ENCODE measurements around the gene HOXD13.

The HOXD13 gene

GRCh38 chr2:176104316-176105077 lies 12.0 kb downstream of the HOXD13 start:
- Histone ChIP-seq H3K9me3 (ENCODE audit: control insufficient read depth, insufficient read depth, low read length) (no peaks in the 10 kb centered on the region), H3K4me1 (ENCODE audit: insufficient read depth, low read length) (peaks cover 4% of the 10 kb centered on the region; the same call in 1 of the 2 replicates), H3K9ac (ENCODE audit: low read depth, low read length) (peak overlapping the region; percentile 49; the same call in 1 of the 2 replicates), H3K36me3 (ENCODE audit: insufficient read depth, low read length) (no peaks in the 10 kb centered on the region)

GRCh38 chr2:176105078-176105729 lies 12.7 kb downstream of the HOXD13 start:
- Histone ChIP-seq H3K9me3 (ENCODE audit: control insufficient read depth, insufficient read depth, low read length) (no peaks in the 10 kb centered on the region), H3K4me1 (ENCODE audit: insufficient read depth, low read length) (peaks cover 4% of the 10 kb centered on the region; the same call in 1 of the 2 replicates)

GRCh38 chr2:176105730-176106580 lies 13.4 kb downstream of the HOXD13 start:
- H3K9ac ChIP-seq (ENCODE audit: low read depth, low read length) = peak overlapping the region; percentile 25; the same call in 1 of the 2 replicates
- no peaks in the 10 kb centered on the region for H3K9me3 ChIP-seq (ENCODE audit: control insufficient read depth, insufficient read depth, low read length)
- peaks cover 4% of the 10 kb centered on the region; the same call in 1 of the 2 replicates for H3K4me1 ChIP-seq (ENCODE audit: insufficient read depth, low read length)
- H3K36me3 ChIP-seq (ENCODE audit: insufficient read depth, low read length) = no peaks in the 10 kb centered on the region

More at GRCh38 chr2:176105078-176105729, 12.7 kb downstream of the HOXD13 start:
- peak overlapping the region; percentile 49; the same call in 1 of the 2 replicates for H3K9ac ChIP-seq (ENCODE audit: low read depth, low read length)
- H3K36me3 ChIP-seq (ENCODE audit: insufficient read depth, low read length) = no peaks in the 10 kb centered on the region

GRCh38 chr2:176106581-176107539 lies 14.3 kb downstream of the HOXD13 start, which contains the start of gene HOXD11:
Gene HOXD11 (plus strand): TSS chr2:176107280. CDS start chr2:176107356, 76 bp downstream.
- Histone ChIP-seq H3K9me3 (ENCODE audit: control insufficient read depth, insufficient read depth, low read length) (no peaks in the 10 kb centered on the region), H3K4me1 (ENCODE audit: insufficient read depth, low read length) (peaks cover 4% of the 10 kb centered on the region; the same call in 1 of the 2 replicates), H3K9ac (ENCODE audit: low read depth, low read length) (peak within 1 kb of the TSS; percentile 45; the same call in 1 of the 2 replicates), H3K36me3 (ENCODE audit: insufficient read depth, low read length) (no peaks in the 10 kb centered on the region)

- H3K9ac ChIP-seq (ENCODE audit: low read depth, low read length) = peak overlapping the region; percentile 6; the same call in 1 of the 2 replicates
- H3K36me3 ChIP-seq (ENCODE audit: insufficient read depth, low read length) = no peaks in the 10 kb centered on the region
- H3K4me1 ChIP-seq (ENCODE audit: insufficient read depth, low read length) = peaks cover 4% of the 10 kb centered on the region; the same call in 1 of the 2 replicates
- H3K9me3 ChIP-seq (ENCODE audit: control insufficient read depth, insufficient read depth, low read length) = no peaks in the 10 kb centered on the region
Observed at GRCh38 chr2:176107731-176108181, 15.2 kb downstream of the HOXD13 start.

GRCh38 chr2:176109192-176109901 lies 16.8 kb downstream of the HOXD13 start:
- Histone ChIP-seq H3K9ac (ENCODE audit: low read depth, low read length) (no peak overlapping the region), H3K36me3 (ENCODE audit: insufficient read depth, low read length) (no peaks in the 10 kb centered on the region), H3K4me1 (ENCODE audit: insufficient read depth, low read length) (peaks cover 4% of the 10 kb centered on the region; the same call in 1 of the 2 replicates), H3K9me3 (ENCODE audit: control insufficient read depth, insufficient read depth, low read length) (no peaks in the 10 kb centered on the region)

GRCh38 chr2:176109946-176110345 lies 17.4 kb downstream of the HOXD13 start:
- H3K36me3 ChIP-seq (ENCODE audit: insufficient read depth, low read length) = no peaks in the 10 kb centered on the region
- no peaks in the 10 kb centered on the region for H3K9me3 ChIP-seq (ENCODE audit: control insufficient read depth, insufficient read depth, low read length)
- H3K9ac ChIP-seq (ENCODE audit: low read depth, low read length) = no peak overlapping the region
- H3K4me1 ChIP-seq (ENCODE audit: insufficient read depth, low read length) = peaks cover 4% of the 10 kb centered on the region; the same call in 1 of the 2 replicates

- H3K9me3 ChIP-seq (ENCODE audit: control insufficient read depth, insufficient read depth, low read length) = no peaks in the 10 kb centered on the region
- H3K4me1 ChIP-seq (ENCODE audit: insufficient read depth, low read length) = peaks cover 3% of the 10 kb centered on the region; the same call in 1 of the 2 replicates
- H3K9ac ChIP-seq (ENCODE audit: low read depth, low read length) = no peak overlapping the region
- H3K36me3 ChIP-seq (ENCODE audit: insufficient read depth, low read length) = no peaks in the 10 kb centered on the region
Observed at GRCh38 chr2:176110415-176111308, 18.1 kb downstream of the HOXD13 start.

- Histone ChIP-seq H3K9me3 (ENCODE audit: control insufficient read depth, insufficient read depth, low read length) (no peaks in the 10 kb centered on the region), H3K36me3 (ENCODE audit: insufficient read depth, low read length) (no peaks in the 10 kb centered on the region), H3K9ac (ENCODE audit: low read depth, low read length) (no peak overlapping the region), H3K4me1 (ENCODE audit: insufficient read depth, low read length) (no peaks in the 10 kb centered on the region)
Observed at GRCh38 chr2:176111309-176111663, 18.8 kb downstream of the HOXD13 start.

- Histone ChIP-seq H3K9ac (ENCODE audit: low read depth, low read length) (no peak overlapping the region), H3K4me1 (ENCODE audit: insufficient read depth, low read length) (no peaks in the 10 kb centered on the region), H3K36me3 (ENCODE audit: insufficient read depth, low read length) (no peaks in the 10 kb centered on the region), H3K9me3 (ENCODE audit: control insufficient read depth, insufficient read depth, low read length) (no peaks in the 10 kb centered on the region; the same call in 1 of the 2 replicates)
Observed at GRCh38 chr2:176111846-176112374, 19.4 kb downstream of the HOXD13 start.

GRCh38 chr2:176112375-176113302 lies 20.1 kb downstream of the HOXD13 start:
- Histone ChIP-seq H3K9me3 (ENCODE audit: control insufficient read depth, insufficient read depth, low read length) (no peaks in the 10 kb centered on the region; the same call in 1 of the 2 replicates), H3K9ac (ENCODE audit: low read depth, low read length) (no peak overlapping the region), H3K4me1 (ENCODE audit: insufficient read depth, low read length) (no peaks in the 10 kb centered on the region), H3K36me3 (ENCODE audit: insufficient read depth, low read length) (no peaks in the 10 kb centered on the region)
